Activated naive CD4-positive, alpha-beta T cell treated with anti-CD3 and anti-CD28 coated beads, Interleukin-2, amount 10 ng/mL, durations not matched to agents 7 days and 5 days (primary cell): ENCODE data around the gene PATJ.
A peak's percentile ranks its signal among the peaks of the same experiment; 100 is the strongest.

Experiments
- CTCF ChIA-PET: fragments of 350-600 bp; sonication (Branson Sonifier 250); formaldehyde crosslinking; loops from one replicate; lab custom pipeline; 2021; ENCODE audit warnings: antibody characterized with exemption; lab: Charles Lee
- DNase-seq: peaks from one replicate; pipeline ENCODE4 v3.0.0-alpha.2; 2020
- H3K27ac Mint-ChIP-seq: one replicate; pipeline ENCODE4 v1.8.0; 2021; ENCODE audit warnings: mild to moderate bottlenecking, moderate library complexity, mixed read lengths
- H3K27me3 Mint-ChIP-seq: one replicate; pipeline ENCODE4 v1.8.0; 2021; ENCODE audit warnings: mild to moderate bottlenecking, mixed read lengths
- H3K36me3 Mint-ChIP-seq: one replicate; pipeline ENCODE4 v1.8.0; 2021; ENCODE audit warnings: mixed read lengths
- H3K4me1 Mint-ChIP-seq: one replicate; pipeline ENCODE4 v1.8.0; 2021; ENCODE audit warnings: mixed read lengths
- H3K4me3 Mint-ChIP-seq: one replicate; pipeline ENCODE4 v1.8.0; 2021; ENCODE audit warnings: mild to moderate bottlenecking, moderate library complexity, mixed read lengths
- H3K9me3 Mint-ChIP-seq: one replicate; pipeline ENCODE4 v1.8.0; 2021; ENCODE audit warnings: mixed read lengths

The PATJ gene

DNA sequence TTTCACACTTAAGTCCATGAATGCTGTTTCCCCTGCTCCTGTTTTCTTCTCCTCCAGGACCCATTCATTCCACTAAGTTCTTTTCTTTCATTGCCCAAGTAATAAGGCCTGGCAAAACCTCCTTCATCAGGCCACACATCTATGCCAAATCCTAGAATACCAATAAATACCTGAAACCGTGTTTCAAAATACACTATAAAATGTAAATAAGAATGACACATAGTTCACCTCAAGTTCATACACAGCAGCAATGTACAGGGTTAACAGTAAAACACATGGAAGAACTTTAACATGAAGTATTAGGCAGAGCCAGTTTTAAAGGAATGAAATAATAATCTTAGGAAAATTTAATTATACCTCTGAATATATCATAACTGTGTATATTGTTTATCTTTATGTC, 365.6 kb downstream of the PATJ start:
- Mint-ChIP-seq H3K27me3 (no peaks in the 10 kb centered on the region), H3K4me1 (no peaks in the 10 kb centered on the region), H3K9me3 (no peaks in the 10 kb centered on the region), H3K27ac (no peak overlapping the region), H3K36me3 (no peaks in the 10 kb centered on the region), H3K4me3 (no peak overlapping the region)
- CTCF ChIA-PET: no interaction called here
- DNase-seq: no peak

DNA sequence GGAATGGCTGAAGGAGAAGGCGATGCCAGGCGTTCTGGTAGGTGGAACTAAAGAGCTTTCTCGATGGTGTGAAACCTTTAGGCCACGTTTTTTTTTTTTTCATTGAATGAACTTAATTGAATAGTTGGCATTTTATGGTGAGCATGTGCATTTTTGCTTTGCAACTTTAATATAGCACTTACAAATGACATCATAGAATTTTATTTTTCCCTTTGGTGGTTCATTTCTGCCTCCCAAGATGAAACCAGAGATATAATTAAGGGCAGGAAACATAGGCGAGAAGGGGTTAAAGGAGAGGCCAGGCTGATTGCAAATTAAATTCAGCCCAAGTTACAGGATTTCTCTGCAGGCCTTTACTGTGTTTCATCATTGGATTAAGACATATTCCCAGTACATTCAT, 366.8 kb downstream of the PATJ start:
- Mint-ChIP-seq H3K27me3 (no peaks in the 10 kb centered on the region), H3K9me3 (no peaks in the 10 kb centered on the region), H3K4me3 (no peak overlapping the region), H3K27ac (no peak overlapping the region), H3K36me3 (no peaks in the 10 kb centered on the region), H3K4me1 (no peaks in the 10 kb centered on the region)
- CTCF ChIA-PET: no interaction called here
- DNase-seq: no peak

DNA sequence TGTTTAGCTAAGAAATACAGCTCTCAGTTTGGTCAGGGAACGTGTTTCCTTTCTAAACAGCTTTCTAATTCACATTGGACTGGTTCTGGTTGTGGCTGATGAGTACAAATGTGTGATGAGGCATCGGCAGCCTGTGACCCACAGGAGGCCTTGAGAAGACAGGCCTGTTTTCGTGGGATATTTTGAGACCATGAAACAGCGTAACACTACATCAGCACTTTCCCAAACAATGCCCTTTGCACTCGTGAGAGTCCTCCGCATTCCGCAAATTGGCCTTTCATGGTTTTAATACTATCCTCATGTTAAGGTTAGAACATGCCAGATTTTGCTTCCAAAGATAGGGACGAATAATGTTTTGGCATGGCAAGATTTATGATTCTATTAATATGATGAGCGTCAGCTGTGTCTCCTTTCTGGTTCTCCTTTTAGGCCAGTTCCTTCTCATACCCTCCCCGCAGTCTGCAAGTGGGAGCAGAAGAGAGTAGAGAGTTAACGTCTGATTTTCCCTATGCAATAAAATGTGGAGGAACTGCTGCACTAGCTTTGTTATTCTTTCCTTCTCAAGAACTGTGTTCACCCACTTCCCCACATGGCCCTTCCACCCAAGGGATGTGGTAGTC, 368.0 kb downstream of the PATJ start:
- CTCF ChIA-PET: no interaction called here
- DNase-seq: no peak
- Mint-ChIP-seq H3K27ac (no peak overlapping the region), H3K27me3 (no peaks in the 10 kb centered on the region), H3K4me1 (no peaks in the 10 kb centered on the region), H3K36me3 (no peaks in the 10 kb centered on the region), H3K9me3 (no peaks in the 10 kb centered on the region), H3K4me3 (no peak overlapping the region)

DNA sequence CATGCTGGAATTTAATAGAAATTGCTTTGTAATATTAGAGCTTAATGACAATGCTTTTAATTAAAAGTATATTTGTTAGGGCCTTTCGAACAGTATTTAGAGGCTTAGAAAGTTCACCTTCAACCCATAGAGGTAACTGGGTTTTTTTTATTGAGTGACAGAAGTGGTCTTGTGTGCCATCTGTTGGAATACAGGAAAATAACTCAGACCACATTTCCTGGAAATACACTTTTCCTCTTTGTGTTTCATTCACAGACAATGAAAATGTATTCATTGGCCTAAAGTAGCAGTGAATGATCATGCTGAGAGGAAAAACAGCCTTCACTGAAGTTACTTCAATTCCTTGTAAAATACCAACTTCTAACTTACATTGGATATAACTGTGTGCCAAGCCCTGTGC, 368.8 kb downstream of the PATJ start:
- no peaks in the 10 kb centered on the region for H3K36me3 Mint-ChIP-seq
- CTCF ChIA-PET: no interaction called here

DNA sequence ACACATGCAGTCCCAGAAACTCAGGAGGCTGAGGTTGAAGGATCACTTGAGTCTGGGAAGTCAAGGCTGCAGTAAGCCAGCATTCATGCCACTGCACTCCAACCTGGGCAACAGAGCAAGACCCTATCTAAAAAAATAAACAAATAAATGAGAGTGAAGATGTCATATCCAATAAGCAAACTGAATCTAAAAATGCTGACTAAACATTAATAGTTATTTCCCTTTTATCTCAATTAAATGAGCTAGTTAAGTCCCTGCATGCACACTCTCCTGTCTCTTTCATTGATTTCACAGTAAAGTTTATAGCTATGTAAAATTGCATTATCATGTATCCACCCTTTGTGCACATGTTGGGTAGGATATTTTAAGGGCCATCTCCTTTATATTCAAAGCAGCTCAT, 371.2 kb downstream of the PATJ start:
- H3K27me3 Mint-ChIP-seq: no peaks in the 10 kb centered on the region
- H3K27ac Mint-ChIP-seq: no peak overlapping the region
- no peaks in the 10 kb centered on the region for H3K9me3 Mint-ChIP-seq
- CTCF ChIA-PET: interaction anchor here (1.5 kb wide), 1 partner anchor 31 kb away, joined by 4 read pairs; no protein-coding TSS in a partner anchor
- no peak for DNase-seq
- no peak overlapping the region for H3K4me3 Mint-ChIP-seq
- H3K36me3 Mint-ChIP-seq: no peaks in the 10 kb centered on the region
- no peaks in the 10 kb centered on the region for H3K4me1 Mint-ChIP-seq

More for the DNA sequence above, 368.8 kb downstream of the PATJ start:
- H3K4me1 Mint-ChIP-seq: no peaks in the 10 kb centered on the region
- H3K27me3 Mint-ChIP-seq: no peaks in the 10 kb centered on the region
- no peaks in the 10 kb centered on the region for H3K9me3 Mint-ChIP-seq
- H3K4me3 Mint-ChIP-seq: no peak overlapping the region
- no peak for DNase-seq
- no peak overlapping the region for H3K27ac Mint-ChIP-seq

DNA sequence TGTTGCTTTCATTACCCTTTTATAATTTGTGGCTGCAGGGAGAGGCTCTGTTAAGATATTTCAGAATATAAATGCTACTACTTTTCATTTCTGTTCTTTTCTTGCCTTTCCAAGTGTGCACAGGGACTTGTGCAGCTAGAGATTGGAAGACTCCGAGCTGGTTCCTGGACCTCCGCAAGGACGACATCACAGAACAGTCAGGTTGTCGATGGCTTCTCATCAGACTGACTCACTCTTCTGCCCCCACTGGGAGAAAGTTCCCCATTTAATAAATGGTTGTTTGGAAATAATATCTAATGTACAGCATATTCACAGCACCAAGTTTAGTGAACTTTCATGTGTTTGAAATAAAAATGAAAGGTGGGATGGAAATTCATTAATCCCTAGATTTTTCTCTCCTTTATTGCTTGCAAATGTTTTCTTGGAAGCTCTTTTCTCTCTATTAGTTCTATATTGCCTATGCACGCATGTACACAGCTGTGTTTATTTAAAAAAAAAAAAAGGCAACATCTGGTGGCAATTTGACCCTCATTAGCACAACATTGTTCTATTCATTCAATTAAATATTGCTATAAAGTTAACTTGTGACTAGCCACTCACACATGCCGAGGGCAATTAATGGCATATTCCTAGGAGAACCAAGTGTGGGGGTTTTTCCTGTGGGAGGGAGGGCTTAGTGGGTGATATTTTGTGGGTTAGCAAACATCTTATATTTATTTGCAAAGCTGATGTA, 374.9 kb downstream of the PATJ start:
- H3K27ac Mint-ChIP-seq: no peak overlapping the region
- no peaks in the 10 kb centered on the region for H3K27me3 Mint-ChIP-seq
- H3K4me3 Mint-ChIP-seq: no peak overlapping the region
- no peaks in the 10 kb centered on the region for H3K9me3 Mint-ChIP-seq
- CTCF ChIA-PET: no interaction called here
- H3K4me1 Mint-ChIP-seq: no peaks in the 10 kb centered on the region
- DNase-seq: no peak
- no peaks in the 10 kb centered on the region for H3K36me3 Mint-ChIP-seq

DNA sequence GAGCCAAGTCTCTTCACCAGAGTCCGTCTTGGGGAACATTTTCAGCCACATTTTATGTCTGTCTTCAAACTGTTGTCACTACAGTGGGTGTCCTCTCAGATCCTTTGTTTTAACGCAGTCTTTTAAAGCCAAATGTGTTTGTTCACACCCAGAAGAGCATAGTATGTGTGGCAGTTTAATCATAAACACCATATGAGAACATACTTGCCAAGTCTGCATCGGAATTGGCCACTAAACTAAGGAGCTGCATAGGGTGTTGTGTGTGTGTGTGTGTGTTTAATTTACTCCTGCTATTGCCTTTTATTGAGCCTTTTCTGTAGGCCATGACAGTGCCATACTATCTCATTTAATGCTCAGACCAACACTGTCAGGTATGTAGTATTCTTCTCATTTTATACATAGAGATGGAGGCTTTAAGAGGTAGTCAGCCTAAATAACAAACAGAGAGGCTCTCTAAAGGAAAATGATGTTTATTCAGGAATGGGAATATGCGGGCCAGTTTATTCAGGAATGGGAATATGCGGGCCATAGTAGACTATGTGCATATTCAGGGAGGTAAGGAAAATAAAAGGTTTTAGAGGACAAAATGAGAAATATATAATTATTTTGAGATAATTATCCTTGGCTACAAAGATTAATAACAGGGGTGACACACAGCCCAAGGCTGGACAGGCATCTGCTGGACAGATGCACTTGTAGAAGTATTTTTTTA, 384.5 kb downstream of the PATJ start:
- no peaks in the 10 kb centered on the region for H3K36me3 Mint-ChIP-seq
- H3K27me3 Mint-ChIP-seq: no peaks in the 10 kb centered on the region
- H3K4me1 Mint-ChIP-seq: no peaks in the 10 kb centered on the region
- H3K4me3 Mint-ChIP-seq: no peak overlapping the region
- H3K27ac Mint-ChIP-seq: no peak overlapping the region
- DNase-seq: no peak
- no peaks in the 10 kb centered on the region for H3K9me3 Mint-ChIP-seq
- CTCF ChIA-PET: no interaction called here

DNA sequence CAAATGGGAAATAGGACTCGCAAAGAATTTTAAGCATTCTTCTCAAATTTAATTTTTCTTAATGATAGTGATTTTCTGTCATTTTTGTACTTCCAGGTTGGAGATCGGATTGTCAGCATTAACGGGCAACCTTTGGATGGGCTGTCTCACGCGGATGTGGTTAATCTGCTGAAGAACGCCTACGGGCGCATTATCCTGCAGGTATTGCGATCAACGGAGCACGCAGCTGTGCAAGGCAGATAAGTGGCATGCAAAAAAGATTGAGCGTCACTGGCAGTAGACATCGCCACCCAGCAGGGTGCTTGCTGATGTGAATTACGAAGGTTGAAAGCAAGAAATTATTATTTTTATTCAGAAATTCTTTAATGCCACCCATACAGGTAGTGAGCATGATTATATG, 386.5 kb downstream of the PATJ start:
- Mint-ChIP-seq H3K36me3 (no peaks in the 10 kb centered on the region), H3K4me3 (no peak overlapping the region), H3K27me3 (no peaks in the 10 kb centered on the region), H3K9me3 (no peaks in the 10 kb centered on the region), H3K27ac (no peak overlapping the region), H3K4me1 (no peaks in the 10 kb centered on the region)
- CTCF ChIA-PET: interaction anchor here (2.1 kb wide), 1 partner anchor 46 kb away, joined by 6 read pairs; no protein-coding TSS in a partner anchor
- no peak for DNase-seq

DNA sequence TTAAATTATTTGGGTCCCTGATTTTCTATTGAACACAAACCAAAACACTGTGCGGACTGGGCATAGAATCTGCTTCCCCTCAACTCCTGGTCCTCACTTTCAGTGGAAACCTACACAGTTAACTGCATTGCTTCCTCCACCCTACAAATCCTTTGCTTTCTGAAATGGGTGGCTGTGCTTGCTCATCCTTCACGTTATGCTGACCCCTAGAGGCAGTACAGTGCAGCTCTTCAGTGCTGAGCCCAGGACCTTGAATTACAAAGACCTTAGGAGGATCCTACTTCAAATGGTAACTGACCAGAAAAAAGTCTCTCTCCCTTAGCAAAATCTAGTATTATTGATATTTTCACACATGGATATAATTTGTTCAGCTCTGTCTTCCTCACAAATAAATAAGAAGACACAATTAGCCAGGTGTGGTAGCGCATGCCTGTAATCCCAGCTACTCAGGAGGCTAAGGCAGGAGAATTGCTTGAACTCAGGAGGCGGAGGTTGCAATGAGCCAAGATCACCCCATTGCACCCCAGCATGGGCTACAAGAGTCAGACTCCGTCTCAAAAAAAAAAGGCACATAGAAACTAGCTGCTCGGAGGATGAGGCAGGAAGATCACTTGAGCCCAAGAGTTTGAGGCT, 388.9 kb downstream of the PATJ start:
- Mint-ChIP-seq H3K9me3 (no peaks in the 10 kb centered on the region), H3K27me3 (no peaks in the 10 kb centered on the region), H3K27ac (peak overlapping the region; percentile 2), H3K36me3 (no peaks in the 10 kb centered on the region), H3K4me1 (no peaks in the 10 kb centered on the region), H3K4me3 (no peak overlapping the region)
- CTCF ChIA-PET: interaction anchor here (0.6 to 2.6 kb wide), 13 partner anchors 9 to 62 kb away, joined by 3 to 12 read pairs (median 4); no protein-coding TSS in a partner anchor
- peak; percentile 51 for DNase-seq

DNA sequence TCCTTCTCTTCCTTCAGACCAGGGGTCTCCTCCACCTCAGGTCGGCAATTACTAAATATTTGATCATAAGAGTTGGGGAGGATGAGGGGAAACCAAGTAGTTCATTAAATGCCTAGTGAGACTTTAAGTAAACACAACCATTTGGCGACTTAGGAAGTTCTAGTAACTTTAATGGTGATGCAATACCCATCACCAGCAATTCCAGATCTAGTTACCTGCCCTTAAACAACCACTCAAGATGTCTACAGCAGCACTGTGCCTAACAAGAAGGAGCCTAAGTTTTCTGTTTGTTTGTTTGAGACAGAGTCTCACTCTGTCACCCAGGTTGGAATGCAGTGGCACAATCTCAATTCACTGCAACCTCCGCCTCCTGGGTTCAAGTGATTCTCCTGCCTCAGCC, 395.7 kb downstream of the PATJ start:
- Mint-ChIP-seq H3K4me1 (peaks cover 2% of the 10 kb centered on the region), H3K27ac (no peak overlapping the region), H3K4me3 (no peak overlapping the region), H3K27me3 (no peaks in the 10 kb centered on the region), H3K36me3 (no peaks in the 10 kb centered on the region), H3K9me3 (no peaks in the 10 kb centered on the region)
- no peak for DNase-seq
- CTCF ChIA-PET: no interaction called here

DNA sequence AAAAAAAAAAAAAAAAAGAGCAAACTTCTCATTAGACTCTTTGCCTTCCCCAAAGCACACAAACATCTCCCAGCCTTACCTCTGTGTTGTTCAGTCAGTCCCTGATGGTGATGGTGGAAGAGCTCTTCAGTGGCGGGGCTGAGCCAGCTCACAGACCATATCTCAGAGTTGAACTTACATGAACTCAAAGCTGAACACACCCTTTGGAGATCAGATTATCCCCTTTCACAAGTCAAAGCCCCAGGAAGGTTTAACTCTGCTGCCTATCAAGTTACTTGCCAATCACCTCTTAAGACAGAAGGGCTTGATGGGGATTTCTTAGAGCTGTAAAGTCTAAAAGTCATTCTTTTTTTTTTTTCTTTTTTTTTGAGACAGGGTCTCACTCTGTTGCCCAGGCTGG, 397.1 kb downstream of the PATJ start:
- no peaks in the 10 kb centered on the region for H3K27me3 Mint-ChIP-seq
- peaks cover 2% of the 10 kb centered on the region for H3K4me1 Mint-ChIP-seq
- H3K9me3 Mint-ChIP-seq: no peaks in the 10 kb centered on the region
- CTCF ChIA-PET: interaction anchor here (1.3 kb wide), 1 partner anchor 8 kb away, joined by 6 read pairs; no protein-coding TSS in a partner anchor
- no peaks in the 10 kb centered on the region for H3K36me3 Mint-ChIP-seq
- no peak for DNase-seq
- H3K27ac Mint-ChIP-seq: no peak overlapping the region
- H3K4me3 Mint-ChIP-seq: no peak overlapping the region

DNA sequence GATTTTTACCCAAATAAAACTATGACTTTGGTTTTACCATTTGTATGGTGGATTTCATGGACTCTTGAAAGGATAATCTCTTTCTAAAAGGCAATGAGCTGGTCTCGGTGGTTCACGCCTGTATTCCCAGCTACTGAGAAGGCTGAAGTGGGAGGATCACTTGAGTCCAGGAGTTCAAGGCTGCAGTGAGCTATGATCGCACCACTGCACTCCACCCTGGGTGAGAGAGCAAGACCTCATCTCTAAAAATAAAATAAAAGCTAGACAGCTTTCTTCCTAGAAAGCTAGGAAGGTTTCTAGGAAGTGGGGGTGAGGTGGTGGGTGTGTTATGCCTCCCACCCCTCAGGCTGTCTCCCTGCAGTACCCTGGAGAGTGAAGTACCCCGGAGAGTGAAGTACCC, 398.4 kb downstream of the PATJ start:
- CTCF ChIA-PET: interaction anchor here (1.2 to 1.3 kb wide), 2 partner anchors 9 to 54 kb away, joined by 4 to 6 read pairs; no protein-coding TSS in a partner anchor
- Mint-ChIP-seq H3K27ac (no peak overlapping the region), H3K36me3 (no peaks in the 10 kb centered on the region), H3K4me3 (no peak overlapping the region), H3K9me3 (no peaks in the 10 kb centered on the region), H3K4me1 (peaks cover 2% of the 10 kb centered on the region), H3K27me3 (no peaks in the 10 kb centered on the region)
- DNase-seq: no peak

DNA sequence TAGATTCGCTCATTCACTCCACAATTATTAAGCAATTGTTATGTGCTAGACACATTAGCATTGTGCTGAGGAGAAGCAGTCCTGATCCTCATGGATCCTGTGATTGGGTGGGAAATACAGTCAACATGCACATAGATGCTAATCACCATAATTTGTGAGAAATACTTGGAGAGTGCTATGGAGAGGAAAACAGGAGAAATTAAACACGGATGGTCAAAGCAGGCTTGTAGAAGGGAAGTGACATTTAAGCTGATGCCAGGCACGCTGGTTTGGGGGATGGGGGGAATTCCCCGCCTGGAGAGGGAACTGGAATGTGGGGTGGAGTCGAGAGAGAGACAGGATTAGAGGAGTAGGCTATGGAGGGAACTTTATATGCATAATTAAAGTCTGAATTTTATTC, 400.2 kb downstream of the PATJ start:
- Mint-ChIP-seq H3K9me3 (no peaks in the 10 kb centered on the region), H3K4me1 (peaks cover 2% of the 10 kb centered on the region), H3K4me3 (no peak overlapping the region), H3K27me3 (no peaks in the 10 kb centered on the region), H3K36me3 (no peaks in the 10 kb centered on the region), H3K27ac (no peak overlapping the region)
- no peak for DNase-seq
- CTCF ChIA-PET: no interaction called here

DNA sequence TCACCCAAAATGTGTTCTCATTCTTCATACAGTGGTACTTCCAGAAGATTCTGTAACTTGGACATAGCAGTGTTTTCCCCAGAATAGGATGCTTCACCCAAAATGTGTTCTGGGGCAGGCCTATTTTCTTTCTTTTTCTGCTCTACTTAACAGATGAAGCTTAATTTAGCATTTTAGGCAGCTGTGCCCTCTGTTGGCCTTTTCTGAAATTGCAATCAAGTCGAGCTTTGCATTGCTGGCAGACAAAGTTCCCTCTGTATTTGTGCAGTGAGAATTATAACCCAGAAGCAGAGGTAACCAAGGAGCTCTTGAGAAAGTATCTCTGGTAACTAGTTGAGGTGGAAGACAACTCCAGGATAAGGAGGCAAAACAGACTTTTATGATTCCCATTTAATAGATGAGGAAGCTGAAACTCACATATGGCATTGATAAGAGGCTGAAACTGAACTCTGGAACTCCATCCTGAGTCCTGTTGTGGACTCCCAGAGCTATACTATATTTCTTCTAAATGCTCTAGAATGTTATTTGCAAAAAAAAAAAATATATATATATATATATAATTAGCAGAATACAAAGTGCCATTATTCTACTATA, 402.1 kb downstream of the PATJ start:
- CTCF ChIA-PET: interaction anchor here (0.5 to 2.2 kb wide), 19 partner anchors 9 to 1333 kb away, joined by 3 to 12 read pairs (median 4); no protein-coding TSS in a partner anchor
- Mint-ChIP-seq H3K9me3 (no peaks in the 10 kb centered on the region), H3K4me1 (peaks cover 2% of the 10 kb centered on the region), H3K27me3 (no peaks in the 10 kb centered on the region), H3K4me3 (no peak overlapping the region), H3K36me3 (no peaks in the 10 kb centered on the region), H3K27ac (no peak overlapping the region)
- DNase-seq: peak; percentile 54
